Hindlimb muscle (tissue), 1 donor: ENCODE data around the gene LIN37. TPM values are rescaled to one million over a fixed set of nuclear protein-coding genes. Genes with fewer than 3 reads are reported as not detected.
A peak's percentile ranks its signal among the peaks of the same experiment; 100 is the strongest.

Experiments used
- DNase-seq: peaks from one replicate; pipeline ENCODE4 v3.0.0-alpha.2; 2013
- polyA plus RNA-seq: library from polyadenylated mRNA; unstranded; fragments of 120-200 nt; gene quantifications from one replicate; pipeline ENCODE4 v1.2.1, GENCODE V29; 2013; ENCODE audit not compliant: insufficient read length

Gene LIN37
- polyA plus RNA-seq, 1 donor, result 8.9 TPM

DNA sequence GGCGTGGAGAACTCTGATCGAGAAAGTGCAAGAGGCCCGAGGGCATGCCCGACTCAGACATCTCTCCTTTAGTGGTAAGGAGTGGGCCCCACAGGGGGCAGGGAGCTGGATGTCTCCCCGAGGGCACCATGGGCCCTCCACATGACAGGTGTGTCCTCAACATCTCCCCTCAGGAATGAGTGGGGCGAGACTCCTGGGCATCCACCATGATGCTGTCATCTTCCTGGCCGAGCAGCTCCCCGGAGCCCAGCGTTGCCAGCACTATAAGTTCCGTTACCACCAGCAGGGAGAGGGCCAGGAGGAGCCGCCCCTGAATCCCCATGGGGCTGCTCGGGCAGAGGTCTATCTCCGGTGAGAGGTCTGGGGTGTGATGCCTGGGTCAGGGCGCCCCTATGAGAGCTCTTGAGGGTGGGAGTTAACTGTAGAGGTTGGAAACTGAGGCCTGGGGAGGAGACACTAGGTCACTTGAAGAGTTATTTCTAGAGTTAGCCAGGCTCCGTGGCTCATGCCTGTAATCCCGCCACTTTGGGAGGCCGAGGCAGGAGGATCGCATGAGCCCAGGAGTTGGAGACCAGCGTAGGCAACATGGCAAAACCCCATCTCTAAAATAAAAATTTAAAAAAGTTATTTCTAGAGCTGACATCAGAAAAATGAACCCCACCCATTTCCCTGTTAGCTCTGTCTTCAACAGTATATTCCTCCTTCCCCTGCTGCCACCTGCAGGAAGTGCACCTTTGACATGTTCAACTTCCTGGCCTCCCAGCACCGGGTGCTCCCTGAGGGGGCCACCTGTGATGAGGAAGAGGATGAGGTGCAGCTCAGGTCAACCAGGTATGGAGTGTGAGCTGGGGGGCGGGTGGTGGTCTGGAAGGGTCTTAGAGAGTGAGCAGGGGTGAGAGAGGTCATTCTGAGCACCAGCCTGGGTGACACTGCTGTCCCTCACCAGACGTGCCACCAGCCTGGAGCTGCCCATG, 11.2 kb upstream of the LIN37 start:
- DNase-seq, result no peak

DNA sequence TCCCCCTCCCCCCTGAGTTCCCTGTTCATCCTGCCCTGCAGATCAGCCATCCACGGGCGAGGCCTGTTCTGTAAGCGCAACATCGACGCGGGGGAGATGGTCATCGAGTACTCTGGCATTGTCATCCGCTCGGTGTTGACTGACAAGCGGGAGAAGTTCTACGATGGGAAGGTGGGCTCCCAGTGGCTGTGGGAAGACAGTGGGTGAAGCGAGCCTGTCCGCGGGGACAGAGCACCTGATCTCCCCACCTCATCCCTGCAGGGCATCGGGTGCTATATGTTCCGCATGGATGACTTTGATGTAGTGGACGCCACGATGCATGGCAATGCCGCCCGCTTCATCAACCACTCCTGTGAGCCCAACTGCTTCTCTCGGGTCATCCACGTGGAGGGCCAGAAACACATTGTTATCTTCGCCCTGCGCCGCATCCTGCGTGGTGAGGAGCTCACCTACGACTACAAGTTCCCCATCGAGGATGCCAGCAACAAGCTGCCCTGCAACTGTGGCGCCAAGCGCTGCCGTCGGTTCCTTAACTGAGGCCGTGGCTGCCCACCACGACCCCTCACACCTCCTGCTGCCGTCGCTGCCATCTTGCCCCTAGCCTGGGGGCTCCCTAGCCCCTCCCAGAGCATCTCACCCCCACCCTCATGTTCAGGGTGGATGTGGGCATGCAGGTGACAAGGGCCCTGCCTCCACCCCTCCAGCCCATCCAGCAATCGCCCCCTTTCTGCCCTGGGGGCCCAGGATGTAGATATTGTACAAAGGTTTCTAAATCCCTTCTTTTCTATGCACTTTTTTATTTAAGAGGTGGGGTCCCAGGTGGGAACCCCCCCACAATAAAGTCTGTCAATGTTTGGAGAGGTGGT, 10.1 kb upstream of the LIN37 start:
- no peak for DNase-seq

DNA sequence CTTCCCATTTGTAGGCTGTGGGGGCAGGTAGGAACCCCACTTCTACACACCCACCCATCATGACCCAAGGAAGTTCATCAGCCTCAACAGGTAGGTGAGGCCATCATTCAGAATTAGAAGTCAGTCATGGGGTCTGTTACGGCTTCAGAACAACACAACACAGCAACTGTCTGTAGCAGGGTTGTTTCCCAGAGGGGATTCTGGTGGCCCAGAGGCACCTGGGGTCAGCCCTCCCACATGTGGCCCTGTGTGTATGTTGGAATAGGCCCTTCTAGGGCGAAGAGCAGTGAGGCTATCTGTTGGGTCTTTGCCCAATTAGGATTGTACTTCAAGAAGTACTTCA, 9.5 kb upstream of the LIN37 start:
- no peak for DNase-seq

DNA sequence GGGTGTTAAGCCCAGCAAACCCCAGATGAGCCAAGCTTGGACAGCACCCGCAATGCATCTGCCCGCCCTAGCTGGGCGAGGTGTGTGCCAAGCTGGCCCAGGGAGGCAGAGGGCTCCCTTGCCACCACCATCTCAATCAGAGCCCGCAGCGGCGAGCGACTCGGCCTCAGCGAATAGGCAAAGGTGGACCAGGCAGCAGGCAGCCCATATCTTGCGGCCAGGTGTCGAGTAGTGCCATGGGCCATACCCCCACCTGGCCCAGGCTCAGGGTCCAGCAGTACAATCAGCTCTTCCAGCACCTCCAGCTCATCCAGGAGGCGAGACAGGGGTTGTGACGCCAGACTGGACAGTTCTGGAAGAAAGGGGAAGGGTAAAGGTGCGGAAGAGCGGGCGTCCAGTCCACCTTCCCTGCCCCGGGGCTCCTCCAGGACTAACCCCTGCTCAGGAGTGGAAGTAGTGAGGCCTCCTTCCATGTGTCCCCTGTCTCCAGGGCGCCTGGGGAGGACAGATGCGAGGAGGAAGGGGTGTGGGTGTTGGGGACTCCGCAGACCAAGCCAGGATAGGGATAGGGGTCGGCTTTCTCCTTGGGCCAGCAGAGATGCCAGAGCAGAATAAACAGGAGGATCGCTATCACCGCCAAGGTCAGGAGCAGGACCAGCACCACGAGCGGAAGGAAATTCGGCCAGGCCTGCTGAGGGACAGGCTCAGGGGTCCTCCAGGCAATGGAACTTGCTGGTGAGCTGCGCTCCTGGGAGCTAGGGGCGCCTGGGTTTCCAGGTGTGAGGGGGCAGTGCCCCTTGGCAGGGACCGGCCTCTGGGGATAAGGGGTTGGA, 8.9 kb upstream of the LIN37 start:
- no peak for DNase-seq

DNA sequence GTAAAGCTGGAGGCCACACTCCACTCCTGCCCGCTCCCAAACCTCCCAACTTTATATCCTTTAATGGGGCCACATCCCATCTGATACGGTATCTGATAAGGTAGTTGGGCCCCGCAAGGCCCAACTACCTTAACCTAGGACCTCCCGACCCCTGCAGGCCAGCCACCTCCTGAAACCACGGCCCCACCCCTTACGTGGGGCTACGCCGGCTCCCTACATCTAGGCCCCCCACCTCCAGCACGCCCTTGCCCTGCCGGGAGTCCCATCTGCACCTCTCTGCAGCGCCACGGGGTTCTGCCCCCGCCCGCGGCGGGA, 8.3 kb upstream of the LIN37 start:
- no peak for DNase-seq

DNA sequence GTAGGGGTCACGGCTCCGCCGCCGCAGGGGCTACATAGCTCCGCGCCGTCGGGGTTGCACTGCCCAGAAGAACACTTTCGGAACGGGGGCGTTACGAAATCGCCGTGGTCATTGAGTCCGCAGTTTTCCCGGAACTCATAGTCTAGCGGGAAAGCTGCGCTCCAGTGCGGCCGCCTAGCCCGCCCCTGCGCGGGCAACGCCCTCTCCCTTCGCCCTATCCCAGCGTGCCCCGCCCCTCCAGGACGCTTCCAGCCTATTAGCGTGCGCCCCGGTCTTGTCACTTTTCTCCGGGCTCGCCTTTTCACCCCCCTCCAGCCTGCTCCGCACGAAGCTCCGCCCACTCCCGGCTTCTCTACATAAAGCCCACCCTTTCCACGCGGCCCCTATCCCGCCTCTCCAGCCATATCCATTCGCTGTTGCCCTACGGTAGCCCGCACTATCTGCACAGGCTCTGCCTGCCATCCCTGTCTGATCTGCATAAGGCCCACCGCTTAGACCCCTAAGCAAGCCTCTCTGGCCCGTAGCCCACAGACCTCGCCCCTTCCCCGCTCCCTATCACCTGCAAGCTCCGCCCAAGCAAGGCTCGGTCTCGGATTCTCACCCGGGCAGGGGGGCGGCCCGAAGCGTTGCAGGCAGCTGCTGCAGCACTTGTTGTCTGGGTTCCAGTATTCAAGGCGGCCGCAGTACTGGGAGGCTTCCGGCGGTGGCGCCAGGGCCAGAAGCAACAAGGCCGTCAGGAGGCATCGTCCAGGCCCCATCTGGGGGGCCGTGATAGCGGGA, 7.8 kb upstream of the LIN37 start:
- peak; percentile 97 for DNase-seq

DNA sequence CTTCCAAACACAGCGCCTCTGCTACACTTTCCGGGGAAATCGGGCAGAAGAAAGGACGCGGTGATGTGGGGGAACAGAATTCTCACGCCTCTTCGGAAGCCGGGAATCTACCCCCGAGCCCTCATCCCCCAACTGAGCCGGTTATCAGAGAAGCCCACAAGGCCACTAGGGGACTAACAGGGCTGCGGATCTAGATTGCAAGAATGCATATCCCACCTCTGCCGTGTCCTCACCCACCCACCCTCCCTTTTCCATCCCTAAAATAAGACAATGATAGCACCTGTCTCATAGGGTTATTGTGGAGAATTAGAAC, 7.2 kb upstream of the LIN37 start:
- DNase-seq, result no peak

DNA sequence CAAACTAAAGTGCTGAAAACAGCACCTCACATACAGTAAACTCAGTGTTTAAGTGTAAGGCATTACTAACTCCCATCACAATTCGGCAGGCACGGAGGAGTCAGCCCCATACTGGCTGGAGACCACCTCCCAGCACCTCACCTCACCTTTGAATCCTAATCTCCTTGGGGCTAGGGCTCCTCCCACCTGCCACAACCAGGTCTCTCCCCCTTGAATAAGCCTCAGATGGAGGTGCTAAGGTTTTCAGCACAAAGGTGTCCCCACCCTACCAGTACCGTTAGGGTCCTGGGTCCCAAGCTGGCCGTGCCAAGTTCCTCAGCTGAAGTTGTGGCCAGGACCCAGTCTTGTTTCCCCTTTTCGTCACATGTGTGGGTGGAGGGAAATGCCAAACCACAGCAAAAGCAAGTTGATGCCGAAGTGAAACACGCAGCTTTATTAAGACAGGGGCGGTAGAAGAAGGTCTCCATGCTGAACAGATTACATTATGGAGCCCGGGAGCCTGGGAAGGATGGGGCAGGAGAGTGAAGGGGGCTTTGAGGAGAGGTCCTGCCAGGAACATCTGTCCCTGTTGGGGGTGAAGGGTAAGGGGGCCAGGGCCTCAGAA, 6.2 kb upstream of the LIN37 start, which contains the start of gene IGFLR1:
TSS of gene IGFLR1 (minus strand) at position 332 of the 604 bp plus-strand sequence. CDS start 1,272 bp downstream, outside the sequence.
- no peak for DNase-seq

DNA sequence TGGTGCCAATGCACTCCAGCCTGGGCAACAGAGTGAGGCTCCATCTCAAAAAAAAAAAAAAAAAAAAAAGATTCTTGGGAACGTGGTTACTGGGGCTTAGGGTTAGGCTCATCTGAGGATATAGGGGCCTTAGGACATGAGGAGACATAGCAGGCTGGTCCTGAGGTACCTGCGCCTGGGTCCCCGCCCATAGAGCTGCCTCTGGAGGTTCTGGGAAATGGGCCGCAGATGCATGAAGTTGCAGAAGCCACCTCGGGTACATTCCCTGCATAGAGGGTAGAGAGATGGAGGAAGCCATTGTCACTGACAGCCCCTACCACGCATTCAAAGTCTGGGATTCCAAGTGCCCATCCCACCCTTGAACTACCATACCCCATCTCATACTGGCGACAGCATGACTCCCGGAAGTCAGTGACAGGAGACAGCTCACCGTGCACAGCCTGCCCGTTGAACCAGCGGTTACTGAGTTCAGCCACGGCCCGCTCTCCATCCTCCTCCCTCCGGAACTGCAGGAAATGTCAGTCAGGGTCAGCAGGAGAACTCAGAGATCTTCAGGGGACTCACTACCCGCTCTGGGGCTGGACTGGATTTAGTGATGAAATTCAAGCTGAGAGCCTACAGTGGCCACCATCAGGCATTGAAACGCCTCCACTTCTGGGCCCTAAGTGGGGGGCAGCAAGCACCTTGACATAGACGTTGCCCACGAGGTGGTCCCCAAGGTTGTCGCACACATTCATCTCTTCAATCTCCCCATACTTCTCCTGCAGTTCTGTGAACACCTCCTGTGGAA, 4.5 kb upstream of the LIN37 start:
- no peak for DNase-seq

DNA sequence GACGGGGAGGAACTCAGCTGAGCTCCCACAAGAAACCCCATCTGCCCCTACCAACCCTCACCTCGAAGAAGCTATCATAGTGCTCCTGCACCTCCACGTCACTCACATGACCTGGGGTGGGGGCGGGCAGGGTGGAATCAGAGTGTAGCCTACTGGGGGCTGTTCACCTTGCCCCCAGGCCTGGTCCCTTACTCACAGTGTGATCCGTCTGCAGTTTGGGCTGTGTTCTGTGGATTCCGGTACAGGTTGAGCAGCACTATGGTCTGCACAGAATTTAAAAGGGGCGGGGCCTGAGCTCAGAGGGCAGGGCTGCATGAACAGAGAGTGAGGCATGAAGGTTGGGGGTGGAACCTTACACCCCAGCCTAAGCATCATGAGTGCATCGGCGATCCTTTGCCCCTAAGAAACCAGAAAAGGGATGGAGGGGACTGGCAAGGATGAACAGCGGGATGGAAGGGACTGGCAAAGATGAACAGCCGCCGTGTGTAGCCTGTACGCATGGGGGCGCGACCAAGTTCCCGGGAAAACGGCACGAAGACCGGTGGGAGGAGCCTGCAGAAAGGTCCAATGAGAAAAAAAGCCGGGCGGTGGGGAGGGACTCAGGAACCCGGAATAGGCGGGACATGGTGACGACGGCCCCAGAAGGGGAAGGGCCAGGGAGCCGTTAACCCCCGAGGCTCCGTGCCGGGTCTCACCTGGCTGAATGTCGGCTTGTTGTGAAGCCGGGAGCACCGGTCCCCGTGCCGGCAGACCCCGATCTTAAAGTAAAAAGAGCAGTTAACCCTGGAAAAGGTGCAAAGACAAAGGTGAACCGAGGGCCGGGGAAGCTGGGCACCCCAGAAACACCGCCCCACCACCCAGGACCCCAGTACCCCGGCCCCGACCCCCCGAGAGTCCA, 3.7 kb upstream of the LIN37 start:
- peak; percentile 95 for DNase-seq

DNA sequence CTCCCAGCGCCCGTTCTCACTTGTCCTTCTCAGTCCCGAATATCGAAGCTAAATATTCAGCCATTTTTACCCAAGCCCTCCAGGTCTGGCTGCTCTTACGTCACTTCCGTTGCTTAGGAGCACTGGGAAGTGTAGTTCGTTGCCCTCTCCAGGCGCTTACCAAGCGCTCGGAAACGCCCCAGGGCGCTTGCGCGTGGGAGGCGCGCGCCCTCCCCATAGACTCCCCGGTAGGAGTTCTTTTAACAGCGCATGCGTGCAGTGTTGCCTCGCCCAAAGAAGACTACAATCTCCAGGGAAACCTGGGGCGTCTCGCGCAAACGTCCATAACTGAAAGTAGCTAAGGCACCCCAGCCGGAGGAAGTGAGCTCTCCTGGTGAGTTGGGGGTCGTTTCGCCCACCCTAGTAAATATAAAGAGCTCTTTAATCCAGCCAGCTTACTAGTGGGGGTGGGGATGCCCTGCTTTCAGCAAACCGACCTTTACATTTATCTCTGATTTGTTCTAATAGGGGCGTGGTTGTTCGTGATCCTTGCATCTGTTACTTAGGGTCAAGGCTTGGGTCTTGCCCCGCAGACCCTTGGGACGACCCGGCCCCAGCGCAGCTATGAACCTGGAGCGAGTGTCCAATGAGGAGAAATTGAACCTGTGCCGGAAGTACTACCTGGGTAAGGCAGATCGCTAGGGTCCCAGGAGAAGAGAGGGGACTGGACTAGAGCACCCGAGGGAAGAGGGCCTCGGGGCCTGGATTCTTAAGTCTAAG, 2.9 kb upstream of the LIN37 start, which contains the start of the genes PSENEN and U2AF1L4:
TSS of gene PSENEN (plus strand) at position 324 of the 759 bp plus-strand sequence. CDS start at position 604, 280 bp downstream.
TSS of gene U2AF1L4 (minus strand) at position 91 of the 759 bp plus-strand sequence. CDS start at position 64, 27 bp downstream.
- DNase-seq, result peak; percentile 100

DNA sequence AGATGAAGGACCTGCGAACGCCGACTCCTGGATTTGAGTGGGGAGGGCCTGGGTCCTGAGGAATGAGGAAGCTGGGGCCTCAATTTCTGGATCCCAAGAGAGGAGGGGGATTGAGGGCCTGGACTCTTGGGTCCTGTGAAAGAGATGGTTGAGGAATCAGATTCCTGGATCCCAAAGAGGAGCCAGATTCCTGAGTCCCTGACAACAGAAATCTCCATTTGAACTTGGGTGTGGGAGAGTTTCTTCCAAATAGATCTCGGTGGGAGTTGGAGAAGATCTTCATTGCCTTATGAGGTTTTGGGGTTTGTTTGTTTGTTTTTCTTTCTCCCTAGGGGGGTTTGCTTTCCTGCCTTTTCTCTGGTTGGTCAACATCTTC, 2.3 kb upstream of the LIN37 start:
- DNase-seq, result no peak

DNA sequence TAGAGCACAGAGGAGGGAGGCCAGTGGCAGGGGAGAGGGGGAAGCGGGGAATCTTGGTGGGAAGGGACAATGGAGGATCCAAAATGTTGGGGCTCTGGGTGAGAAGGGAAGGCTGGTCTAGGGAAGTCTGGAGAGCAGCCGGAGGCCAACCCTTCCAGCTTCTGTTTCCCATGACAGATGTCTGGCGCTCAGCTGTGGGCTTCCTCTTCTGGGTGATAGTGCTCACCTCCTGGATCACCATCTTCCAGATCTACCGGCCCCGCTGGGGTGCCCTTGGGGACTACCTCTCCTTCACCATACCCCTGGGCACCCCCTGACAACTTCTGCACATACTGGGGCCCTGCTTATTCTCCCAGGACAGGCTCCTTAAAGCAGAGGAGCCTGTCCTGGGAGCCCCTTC, 1.8 kb upstream of the LIN37 start:
- DNase-seq, result no peak

DNA sequence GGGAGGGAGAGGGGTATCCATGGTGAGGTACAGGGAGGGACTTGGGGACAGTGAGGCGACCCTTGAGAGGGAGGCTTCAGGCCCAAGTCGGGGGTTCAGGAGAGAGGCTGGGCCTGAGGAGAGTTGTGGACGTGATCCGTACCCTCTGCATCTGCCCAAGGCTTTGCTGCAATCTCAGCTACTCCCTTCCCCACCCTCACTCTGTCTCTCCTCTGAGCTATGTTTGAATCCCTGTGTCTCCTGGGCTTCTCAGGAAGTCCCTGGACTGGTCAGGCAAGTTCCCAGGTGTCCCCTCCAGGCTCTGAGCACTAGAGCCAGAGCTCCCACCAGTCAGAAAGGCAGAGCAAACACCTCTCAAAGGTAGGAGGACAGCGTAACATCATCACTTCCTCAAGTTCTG, 1.8 kb downstream of the LIN37 start:
- no peak for DNase-seq

DNA sequence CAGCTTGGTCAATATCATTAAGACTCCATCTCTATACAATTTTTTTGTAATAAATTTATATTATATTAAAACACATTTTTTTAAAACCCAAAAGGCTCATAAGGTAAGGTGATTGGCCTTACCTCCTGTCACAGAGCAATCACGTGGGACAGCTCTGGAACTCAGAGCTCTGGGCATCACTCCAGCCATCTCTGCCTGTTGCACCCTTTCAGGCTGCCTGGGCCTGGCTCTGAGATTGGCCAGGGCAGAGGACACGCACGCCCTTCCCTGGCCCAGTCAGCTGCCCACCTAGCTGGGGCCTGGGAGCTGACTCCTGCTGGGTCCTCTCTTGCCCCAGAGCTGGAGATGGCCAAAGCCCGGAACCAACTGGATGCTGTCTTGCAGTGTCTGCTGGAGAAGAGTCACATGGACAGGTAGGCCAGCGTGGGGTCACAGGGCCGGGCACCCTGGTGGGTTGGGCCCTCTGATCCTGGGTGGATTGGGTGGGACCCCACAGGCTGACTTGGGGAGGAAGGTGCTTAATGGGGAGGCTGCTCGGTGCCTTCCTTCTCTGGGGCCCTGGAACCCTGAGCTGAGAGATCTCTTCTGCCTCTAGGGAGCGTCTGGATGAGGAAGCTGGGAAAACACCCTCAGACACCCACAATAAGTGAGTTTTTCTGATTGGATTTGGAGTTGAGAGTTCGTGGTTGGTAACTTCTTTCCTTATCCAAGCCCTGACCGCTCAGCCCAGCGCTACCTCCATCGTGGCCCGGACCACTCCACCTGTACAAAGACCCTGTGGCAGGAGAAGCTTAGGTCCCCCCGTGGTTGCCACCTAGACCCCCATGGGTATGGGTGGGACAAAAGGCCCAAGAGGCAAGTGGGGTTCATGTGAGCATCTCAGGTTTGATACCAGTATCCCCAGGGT, 3.7 kb downstream of the LIN37 start:
- DNase-seq, result no peak

DNA sequence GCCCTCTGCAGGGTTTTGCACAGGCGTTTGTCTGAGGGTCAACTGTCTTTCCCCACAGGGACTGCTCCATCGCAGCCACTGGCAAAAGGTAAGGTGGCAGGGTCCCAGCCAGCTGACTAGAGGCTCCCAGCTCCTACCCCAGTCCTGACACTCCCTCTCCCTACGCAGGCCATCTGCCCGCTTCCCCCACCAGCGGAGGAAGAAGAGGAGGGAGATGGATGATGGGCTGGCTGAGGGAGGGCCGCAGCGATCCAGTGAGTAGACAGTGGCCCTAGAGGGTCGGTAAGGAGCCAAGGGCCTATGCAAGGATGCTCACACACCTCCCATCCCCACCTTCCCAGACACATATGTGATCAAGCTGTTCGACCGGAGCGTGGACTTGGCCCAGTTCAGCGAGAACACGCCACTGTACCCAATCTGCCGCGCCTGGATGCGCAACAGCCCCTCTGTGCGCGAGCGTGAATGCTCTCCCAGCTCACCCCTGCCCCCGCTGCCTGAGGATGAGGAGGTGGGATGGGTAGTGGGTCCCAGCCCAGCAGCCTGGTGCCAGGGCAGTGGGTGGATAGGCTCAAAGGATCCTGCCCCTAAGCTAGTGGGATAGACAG, 4.5 kb downstream of the LIN37 start:
- no peak for DNase-seq
